ENCODE data around the gene STK32B.

- TF ChIP-seq EGR1 (IDR thresholded peaks at IDR 0.05) (no peak), REST (IDR thresholded peaks at IDR 0.05; ENCODE audit: low read depth) (no peak), RAD21 (IDR thresholded peaks at IDR 0.05; ENCODE audit: low read depth) (no peak), FOXM1 (IDR thresholded peaks at IDR 0.05; ENCODE audit: borderline replicate concordance, low read depth) (no peak), TAF1 (IDR thresholded peaks at IDR 0.05; ENCODE audit: low read depth) (no peak), YY1 (IDR thresholded peaks at IDR 0.05; ENCODE audit: low read depth) (no peak), ZBTB7A (IDR thresholded peaks at IDR 0.05; ENCODE audit: low read depth) (no peak), MAX (IDR thresholded peaks at IDR 0.05) (no peak), CREB1 (IDR thresholded peaks at IDR 0.05; ENCODE audit: low read depth) (no peak)
Measured at GRCh38 chr4:5192271-5192670, 141.0 kb downstream of the STK32B start.

Measured in Ishikawa (cell line).